Esophagus muscularis mucosa (tissue), 4 donors: Measurements from ENCODE around the gene CLEC16A.

Experiments used
- CTCF ChIP-seq, 3 experiments: fragments of 200-600 bp in 2 of 3; fragments of 450-650 bp in 1 of 3; sonication (generic) in 2 of 3; IDR thresholded peaks; one replicate each; pipeline ENCODE4 v1.5.1; 2017 to 2019; ENCODE audit warnings: antibody characterized with exemption in 3 of 3, mild to moderate bottlenecking in 2 of 3, moderate library complexity in 1 of 3
- EP300 ChIP-seq: sonication (generic); formaldehyde crosslinking; IDR thresholded peaks from one replicate; pipeline ENCODE4 v1.6.1; 2017; ENCODE audit warnings: antibody characterized with exemption
- POLR2A ChIP-seq: fragments of 450-650 bp; IDR thresholded peaks from one replicate; pipeline ENCODE4 v1.6.1; 2017; ENCODE audit warnings: antibody characterized with exemption, moderate library complexity, mild to moderate bottlenecking, low read depth
- POLR2AphosphoS5 ChIP-seq, 2 donors: sonication (generic); formaldehyde crosslinking; IDR thresholded peaks; one replicate each; pipeline ENCODE4 v1.6.1; 2017; ENCODE audit warnings: antibody characterized with exemption in 2 of 2

- TF ChIP-seq CTCF (IDR thresholded peaks at IDR 0.05), result no peak
- no peak for TF ChIP-seq POLR2AphosphoS5 (IDR thresholded peaks at IDR 0.05)
- no peak for TF ChIP-seq EP300
- no peak for TF ChIP-seq POLR2A
Measured at GRCh38 chr16:11045846-11046245, 101.5 kb downstream of the CLEC16A start.
